Spleen (tissue), 11 donors: ENCODE data around the gene F13A1. TPM values are rescaled to one million over a fixed set of nuclear protein-coding genes. Genes with fewer than 3 reads are reported as not detected.

Experiments used
- DNase-seq: peaks from one replicate; pipeline ENCODE4 v3.0.0-alpha.2; 2020
- H3K27ac ChIP-seq, 8 donors: fragments of 200-600 bp; sonication (generic) in 7 of 8; 1 replicate in 4 of 8; 2 replicates in 4 of 8; pipeline versions ENCODE4 v1.5.0 to v1.8.0; 2016 to 2021; ENCODE audit warnings: inconsistent platforms in 4 of 8, mild to moderate bottlenecking in 4 of 8, moderate library complexity in 1 of 8
- H3K27me3 ChIP-seq, 7 donors: fragments of 200-600 bp; sonication (generic) in 6 of 7; replicated peaks in 1 of 7; 1 replicate in 4 of 7; 2 replicates in 3 of 7; pipeline versions ENCODE4 v1.5.0 to v1.8.0; 2016 to 2021; ENCODE audit warnings: inconsistent platforms in 3 of 7, mild to moderate bottlenecking in 1 of 7
- H3K36me3 ChIP-seq, 6 donors: fragments of 200-600 bp; sonication (generic) in 5 of 6; 1 replicate in 4 of 6; 2 replicates in 2 of 6; pipeline versions ENCODE4 v1.5.0 to v1.8.0; 2016 to 2021; ENCODE audit warnings: inconsistent platforms in 2 of 6
- H3K4me1 ChIP-seq, 6 donors: fragments of 200-600 bp; sonication (generic) in 5 of 6; 1 replicate in 3 of 6; 2 replicates in 3 of 6; pipeline versions ENCODE4 v1.5.0 to v1.8.0; 2016 to 2021; ENCODE audit warnings: inconsistent platforms in 3 of 6
- H3K4me3 ChIP-seq, 8 donors: fragments of 200-600 bp; sonication (generic) in 7 of 8; 1 replicate in 4 of 8; 2 replicates in 4 of 8; pipeline versions ENCODE4 v1.5.0 to v1.8.0; 2016 to 2021; ENCODE audit warnings: inconsistent platforms in 4 of 8, mild to moderate bottlenecking in 4 of 8, moderate library complexity in 2 of 8
- H3K9me3 ChIP-seq, 8 donors: fragments of 200-600 bp; sonication (generic) in 7 of 8; 1 replicate in 4 of 8; 2 replicates in 4 of 8; pipeline versions ENCODE4 v1.5.0 to v1.8.0; 2016 to 2021; ENCODE audit warnings: inconsistent platforms in 4 of 8
- POLR2A ChIP-seq, 3 donors: fragments of 450-650 bp; IDR thresholded peaks; one replicate each; pipeline ENCODE4 v1.5.1; 2017; ENCODE audit warnings: antibody characterized with exemption in 3 of 3, mild to moderate bottlenecking in 1 of 3
- POLR2AphosphoS5 ChIP-seq, 3 donors: sonication (generic); formaldehyde crosslinking; IDR thresholded peaks; one replicate each; pipeline ENCODE4 v1.5.1; 2017; ENCODE audit warnings: antibody characterized with exemption in 3 of 3
- WGBS, 5 donors: extraction: QIAGEN DNeasy Blood & Tissue Kit in 3 of 5; methylation state at CpG; one replicate each; pipeline versions ENCODE4 v1.1.5 to v1.1.7; 2013 to 2018; 5-methylcytosine and 5-hydroxymethylcytosine counted together
- intact Hi-C: fragments of 100-400 bp; cut with DNase I; formaldehyde crosslinking; loops from one replicate; pipeline ENCODE4 v1.15.0; 2023; ENCODE audit warnings: low total_unique reads
- polyA plus RNA-seq, 3 donors: library from polyadenylated mRNA; stranded (reverse); fragments of 200-250 nt; gene quantifications; one replicate each; pipeline ENCODE4 v1.2.1, GENCODE V29; 2013
- total RNA-seq, 7 donors: library from RNA; depleted of rRNA in 3 of 7; stranded (reverse); fragments of >200 nt in 3 of 7; fragmentation: NEBNext Ultra II Directional in 4 of 7; extraction: Animal tissue kit (Norgen Biotek cat#: 25700) in 4 of 7; gene quantifications; one replicate each; pipeline versions ENCODE4 v1.1.0 to v1.2.1, GENCODE V29; 2016 to 2021
- TF ChIP-seq, protein P1 (sequence below), 11 experiments: fragments of 200-600 bp in 7 of 11; fragments of 450-650 bp in 4 of 11; sonication (generic) in 4 of 11; IDR thresholded peaks in 8 of 11; conservative IDR thresholded peaks in 3 of 11; 1 replicate in 7 of 11; 2 replicates in 4 of 11; pipeline versions ENCODE4 v1.4.0 to v1.8.0; 2016 to 2021; ENCODE audit warnings: antibody characterized with exemption in 11 of 11, inconsistent platforms in 4 of 11, mild to moderate bottlenecking in 1 of 11
- donor health status: healthy with polysubstance abuse.
- donor health status: DM: no; HTN: no; CAD: no; lungs with moderate emphysema.
- donor health status: DM: no; HTN: no; CAD: no.
- donor health status: Bipolar disorder and iron deficiency.
- donor health status: healthy.
- donor health status: DM: no; HTN: no; CAD: no.
- donor health status: DM: yes; HTN: yes; CAD: no.

F13A1 gene
- total and polyA plus RNA-seq, 10 donors = 1.8 to 41.5 (median 25.9) TPM

- DNase-seq = no peak
- TF ChIP-seq, protein P1, sequence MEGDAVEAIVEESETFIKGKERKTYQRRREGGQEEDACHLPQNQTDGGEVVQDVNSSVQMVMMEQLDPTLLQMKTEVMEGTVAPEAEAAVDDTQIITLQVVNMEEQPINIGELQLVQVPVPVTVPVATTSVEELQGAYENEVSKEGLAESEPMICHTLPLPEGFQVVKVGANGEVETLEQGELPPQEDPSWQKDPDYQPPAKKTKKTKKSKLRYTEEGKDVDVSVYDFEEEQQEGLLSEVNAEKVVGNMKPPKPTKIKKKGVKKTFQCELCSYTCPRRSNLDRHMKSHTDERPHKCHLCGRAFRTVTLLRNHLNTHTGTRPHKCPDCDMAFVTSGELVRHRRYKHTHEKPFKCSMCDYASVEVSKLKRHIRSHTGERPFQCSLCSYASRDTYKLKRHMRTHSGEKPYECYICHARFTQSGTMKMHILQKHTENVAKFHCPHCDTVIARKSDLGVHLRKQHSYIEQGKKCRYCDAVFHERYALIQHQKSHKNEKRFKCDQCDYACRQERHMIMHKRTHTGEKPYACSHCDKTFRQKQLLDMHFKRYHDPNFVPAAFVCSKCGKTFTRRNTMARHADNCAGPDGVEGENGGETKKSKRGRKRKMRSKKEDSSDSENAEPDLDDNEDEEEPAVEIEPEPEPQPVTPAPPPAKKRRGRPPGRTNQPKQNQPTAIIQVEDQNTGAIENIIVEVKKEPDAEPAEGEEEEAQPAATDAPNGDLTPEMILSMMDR (IDR thresholded peaks at IDR 0.05 in 8 of 11, conservative IDR thresholded peaks at IDR 0.05 in 3 of 11) = no peak
- TF ChIP-seq POLR2AphosphoS5 (IDR thresholded peaks at IDR 0.05) = no peak
- TF ChIP-seq POLR2A (IDR thresholded peaks at IDR 0.05) = no peak
- Histone ChIP-seq H3K27me3 (peaks cover 0 to 44% (median 0%) of the 10 kb centered on the region in 7 donors), H3K27ac (no peak overlapping the region), H3K4me1 (peaks cover 0 to 8% (median 0%) of the 10 kb centered on the region in 6 donors), H3K4me3 (no peak overlapping the region), H3K36me3 (no peaks in the 10 kb centered on the region), H3K9me3 (no peaks in the 10 kb centered on the region)
- WGBS, 5 donors = 87 to 97% (median 92%) methylated on average over 6 of the region's 6 CpGs
- intact Hi-C loops = no loop called here
Measured at GRCh38 chr6:6352772-6353171, 32.3 kb upstream of the F13A1 start.

GRCh38 chr6:6351511-6352025 lies 31.1 kb upstream of the F13A1 start:
- no peak for DNase-seq
- Histone ChIP-seq H3K27ac (no peak overlapping the region), H3K4me1 (peaks cover 0 to 8% (median 0%) of the 10 kb centered on the region in 6 donors), H3K27me3 (peaks cover 0 to 44% (median 0%) of the 10 kb centered on the region in 7 donors), H3K4me3 (no peak overlapping the region), H3K9me3 (no peaks in the 10 kb centered on the region), H3K36me3 (no peaks in the 10 kb centered on the region)
- TF ChIP-seq POLR2AphosphoS5 (IDR thresholded peaks at IDR 0.05) = no peak
- no peak for TF ChIP-seq POLR2A (IDR thresholded peaks at IDR 0.05)
- TF ChIP-seq, protein P1 (IDR thresholded peaks at IDR 0.05 in 8 of 11, conservative IDR thresholded peaks at IDR 0.05 in 3 of 11) = no peak
- intact Hi-C loops = no loop called here
- 38 to 48% (median 40%) methylated on average over 6 of the region's 6 CpGs for WGBS, 5 donors

- Histone ChIP-seq H3K27ac (no peak overlapping the region), H3K4me3 (no peak overlapping the region), H3K36me3 (no peaks in the 10 kb centered on the region), H3K9me3 (no peaks in the 10 kb centered on the region), H3K4me1 (peaks cover 0 to 8% (median 0%) of the 10 kb centered on the region in 6 donors), H3K27me3 (peaks cover 0 to 44% (median 0%) of the 10 kb centered on the region in 7 donors)
- TF ChIP-seq POLR2A (IDR thresholded peaks at IDR 0.05) (no peak), POLR2AphosphoS5 (IDR thresholded peaks at IDR 0.05) (no peak)
- TF ChIP-seq, protein P1 (IDR thresholded peaks at IDR 0.05 in 8 of 11, conservative IDR thresholded peaks at IDR 0.05 in 3 of 11) = no peak
- intact Hi-C loops = no loop called here
- no peak for DNase-seq
- 84 to 92% (median 87%) methylated on average over 4 of the region's 4 CpGs for WGBS, 5 donors
Measured at GRCh38 chr6:6350696-6351095, 30.2 kb upstream of the F13A1 start.

DNA sequence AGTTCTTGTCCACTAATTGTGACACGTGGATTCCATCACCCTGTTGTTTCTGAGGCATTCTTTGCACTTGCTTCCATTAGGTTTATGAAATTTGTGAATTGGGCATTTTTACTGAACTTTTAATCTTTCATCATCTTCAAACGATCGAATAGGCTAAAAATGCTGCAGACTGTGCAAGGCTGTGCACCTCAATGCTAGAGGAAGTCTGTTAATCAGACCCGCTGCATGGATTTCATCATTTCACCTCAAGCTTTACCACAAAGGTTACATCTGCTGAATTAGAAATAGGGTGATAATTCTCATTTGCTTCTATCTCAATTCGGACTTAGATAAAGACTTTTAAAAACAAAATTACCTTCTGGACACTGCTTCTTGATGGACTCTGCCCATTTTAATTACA lies 27.8 kb upstream of the F13A1 start:
- Histone ChIP-seq H3K27ac (no peak overlapping the region), H3K9me3 (no peaks in the 10 kb centered on the region), H3K27me3 (peaks cover 0 to 39% (median 0%) of the 10 kb centered on the region in 7 donors), H3K36me3 (no peaks in the 10 kb centered on the region), H3K4me3 (no peak overlapping the region), H3K4me1 (peaks cover 0 to 8% (median 0%) of the 10 kb centered on the region in 6 donors)
- 31 to 60% (median 52%) methylated on average over 5 of the region's 5 CpGs for WGBS, 5 donors
- TF ChIP-seq POLR2A (IDR thresholded peaks at IDR 0.05) (no peak), POLR2AphosphoS5 (IDR thresholded peaks at IDR 0.05) (no peak)
- TF ChIP-seq, protein P1 (IDR thresholded peaks at IDR 0.05 in 8 of 11, conservative IDR thresholded peaks at IDR 0.05 in 3 of 11) = no peak
- intact Hi-C loops = no loop called here
- no peak for DNase-seq
